Activated T-cell treated with anti-CD3 and anti-CD28 coated beads, Interleukin-2, amount 50 U/mL, for 1 hour (primary cell): ENCODE data around the gene SPTBN4.
"Not testable (repeated sequence)": the region's sequence is repeated elsewhere in the genome, so short reads cannot be mapped to it uniquely, and the experiment has no call there.

Experiments used
- DNase-seq: peaks from one replicate; pipeline ENCODE4 v3.0.0-alpha.2; 2020

SPTBN4 gene

GRCh38 chr19:40508739-40509260 is 42.0 kb downstream of the SPTBN4 start:
- DNase-seq = no peak

GRCh38 chr19:40510526-40511115 is 43.8 kb downstream of the SPTBN4 start:
- DNase-seq = no peak

- DNase-seq = no peak
Observed at GRCh38 chr19:40511487-40511886, 44.7 kb downstream of the SPTBN4 start.

- no peak for DNase-seq
Observed at GRCh38 chr19:40512110-40512472, 45.3 kb downstream of the SPTBN4 start.

- no peak for DNase-seq
Observed at GRCh38 chr19:40512473-40513344, 45.9 kb downstream of the SPTBN4 start.

- no peak for DNase-seq
Observed at GRCh38 chr19:40513345-40513678, 46.5 kb downstream of the SPTBN4 start.

GRCh38 chr19:40513741-40514315 is 47.0 kb downstream of the SPTBN4 start:
- DNase-seq = no peak

- no peak for DNase-seq
Observed at GRCh38 chr19:40517248-40517647, 50.4 kb downstream of the SPTBN4 start.

- no peak for DNase-seq
Observed at GRCh38 chr19:40519352-40520322, 52.8 kb downstream of the SPTBN4 start.

GRCh38 chr19:40521276-40521675 is 54.5 kb downstream of the SPTBN4 start:
- DNase-seq = no peak

- DNase-seq = not testable (repeated sequence)
Observed at GRCh38 chr19:40521900-40522299, 55.1 kb downstream of the SPTBN4 start.

GRCh38 chr19:40523322-40524047 is 56.7 kb downstream of the SPTBN4 start:
- DNase-seq = peak; percentile 41

GRCh38 chr19:40524133-40524549 is 57.3 kb downstream of the SPTBN4 start:
- no peak for DNase-seq

GRCh38 chr19:40524655-40525054 is 57.9 kb downstream of the SPTBN4 start:
- no peak for DNase-seq

- DNase-seq = no peak
Observed at GRCh38 chr19:40525234-40526051, 58.6 kb downstream of the SPTBN4 start.

- no peak for DNase-seq
Observed at GRCh38 chr19:40528078-40528477, 61.3 kb downstream of the SPTBN4 start.

- DNase-seq = no peak
Observed at GRCh38 chr19:40528533-40529092, 61.8 kb downstream of the SPTBN4 start.

- DNase-seq = peak; percentile 94
Observed at GRCh38 chr19:40529093-40529954, 62.5 kb downstream of the SPTBN4 start.

- DNase-seq = peak; percentile 34
Observed at GRCh38 chr19:40530091-40530901, 63.5 kb downstream of the SPTBN4 start.
